GM18520 (cell line): ENCODE measurements around the gene KIAA0040.

ENCODE experiments used
- ATAC-seq: cut with Tn5 transposase; IDR thresholded peaks from one replicate; pipeline ENCODE4 v1.9.1; 2021; ENCODE audit not compliant: unreplicated experiment

Gene KIAA0040

GRCh38 chr1:175192630-175193526, at the start of gene KIAA0040:
KIAA0040 (minus strand) TSS chr1:175192776; CDS start chr1:175161013, 31,763 bp downstream.
- ATAC-seq, result peak; percentile 28

DNA sequence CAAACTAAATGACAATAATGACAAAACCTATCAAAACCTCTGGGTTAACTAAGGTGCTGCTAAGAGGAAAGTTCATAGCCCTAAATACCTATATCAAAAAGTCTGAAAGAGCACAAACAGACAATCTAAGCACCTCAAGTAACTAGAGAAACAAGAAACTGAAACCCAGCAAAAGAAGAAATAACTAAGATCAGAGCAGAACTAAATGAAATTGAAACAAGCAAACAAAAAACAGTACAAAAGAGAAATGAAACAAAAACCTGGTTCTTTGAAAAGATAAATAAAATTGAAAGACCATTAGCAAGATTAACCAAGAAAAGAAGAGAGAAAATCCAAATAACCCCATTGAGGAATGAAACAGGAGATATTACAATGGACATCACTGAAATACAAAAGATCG, 44.8 kb upstream of the KIAA0040 start:
- no peak for ATAC-seq

DNA sequence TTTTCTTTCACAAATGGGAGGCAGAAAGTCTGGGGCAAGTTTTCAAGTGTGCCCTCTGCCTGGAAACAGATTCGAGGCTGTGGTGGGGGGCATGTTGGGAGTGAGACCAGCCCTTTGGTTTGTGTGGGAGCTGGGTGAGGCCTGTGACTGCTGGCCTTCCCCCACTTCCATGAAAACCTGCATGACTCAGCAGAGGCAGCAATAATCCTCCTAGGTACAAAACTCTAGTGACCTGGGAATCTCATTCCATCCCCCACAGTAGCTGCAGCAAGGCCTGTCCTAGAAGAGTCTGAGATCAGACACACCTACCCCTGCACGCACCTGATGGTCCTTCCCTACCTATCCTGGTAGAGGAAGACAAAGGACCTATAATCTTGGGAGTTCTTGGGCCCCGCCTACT, 42.1 kb upstream of the KIAA0040 start:
- ATAC-seq, result no peak

DNA sequence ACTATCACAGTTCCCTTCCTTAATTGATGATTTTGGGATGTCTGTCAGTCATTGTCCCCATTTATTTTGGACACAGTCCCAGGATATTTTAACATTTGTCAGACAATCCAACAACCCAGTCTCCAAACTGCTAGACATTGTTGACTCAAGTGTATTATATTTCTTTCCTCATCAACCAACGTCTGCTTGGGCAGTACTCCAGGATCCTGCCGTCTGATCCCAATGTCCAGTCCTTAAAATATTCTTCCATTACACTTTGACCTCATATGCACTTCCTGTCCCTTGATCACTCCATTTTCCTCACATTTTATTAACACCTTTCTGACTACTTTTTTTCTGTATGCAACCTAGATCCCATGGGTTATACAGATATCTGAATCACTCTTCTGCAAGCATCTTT, 39.8 kb upstream of the KIAA0040 start:
- ATAC-seq, result no peak

- ATAC-seq, result peak; percentile 16
These were observed 33.2 kb upstream of the KIAA0040 start for GRCh38 chr1:175225805-175226129.

DNA sequence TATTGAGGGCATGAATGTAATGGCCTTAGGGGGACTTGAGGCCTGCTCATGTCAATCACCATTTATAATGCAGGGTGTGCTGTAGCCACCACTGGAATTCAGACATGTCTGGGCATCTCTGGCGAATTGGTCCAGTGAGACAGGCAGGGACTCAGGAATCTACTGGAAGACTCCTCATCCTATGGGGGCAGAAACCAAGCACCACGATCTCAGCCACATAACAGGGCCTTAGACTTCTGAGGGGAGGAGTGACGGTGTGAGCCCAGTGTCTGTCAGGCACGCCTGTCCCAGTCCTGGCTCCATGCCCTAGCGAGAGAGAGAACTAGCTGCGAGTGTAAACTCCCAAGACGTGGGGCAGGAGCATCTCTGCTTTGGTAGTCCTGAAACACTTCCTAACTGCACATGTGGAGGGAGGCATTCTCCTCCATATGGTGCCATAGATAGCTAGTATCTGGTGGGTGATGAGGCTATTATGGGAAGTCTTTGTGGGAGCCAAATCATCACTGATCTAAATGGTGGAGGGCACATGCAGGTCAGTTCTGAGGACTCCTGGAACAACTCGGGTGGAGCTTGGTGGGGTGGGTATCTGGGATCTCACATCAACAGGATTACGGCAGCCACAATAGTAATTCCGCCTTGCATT, 29.8 kb upstream of the KIAA0040 start:
- ATAC-seq, result no peak

- ATAC-seq, result no peak
These were observed 29.1 kb upstream of the KIAA0040 start for GRCh38 chr1:175221557-175222175.

DNA sequence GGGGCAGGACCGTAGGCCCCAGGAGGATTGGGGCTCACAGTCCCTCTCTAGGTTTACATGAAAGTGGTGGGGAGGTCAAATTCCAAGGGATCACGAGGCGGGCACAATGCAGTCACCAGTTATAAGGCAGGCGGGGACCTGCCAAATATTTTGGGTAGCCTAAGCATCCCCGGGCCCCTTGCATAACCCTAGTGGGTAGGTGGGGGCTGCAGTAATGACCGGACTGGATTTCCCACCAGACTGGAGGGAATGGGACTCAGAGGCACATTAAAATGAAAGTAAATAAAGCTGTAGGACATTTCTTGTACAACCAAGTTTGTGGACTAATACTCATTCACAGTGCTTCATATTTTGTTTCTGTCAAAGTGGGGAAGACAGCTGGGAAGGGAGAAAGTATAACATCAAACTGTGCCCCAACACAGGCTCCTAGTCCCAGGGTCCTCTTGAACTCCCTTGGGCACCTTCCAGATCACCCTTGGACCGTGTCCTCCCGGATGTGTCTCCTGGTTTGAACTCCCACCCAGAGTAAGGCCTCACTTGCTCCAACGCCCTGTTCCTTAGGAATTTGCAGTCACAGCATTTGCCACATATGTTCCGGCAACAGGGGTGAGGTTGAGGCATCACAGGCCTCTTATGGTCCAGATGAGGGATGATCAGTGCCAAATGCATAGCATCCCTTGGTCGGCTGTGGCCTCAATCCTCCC, 28.4 kb upstream of the KIAA0040 start:
- no peak for ATAC-seq

DNA sequence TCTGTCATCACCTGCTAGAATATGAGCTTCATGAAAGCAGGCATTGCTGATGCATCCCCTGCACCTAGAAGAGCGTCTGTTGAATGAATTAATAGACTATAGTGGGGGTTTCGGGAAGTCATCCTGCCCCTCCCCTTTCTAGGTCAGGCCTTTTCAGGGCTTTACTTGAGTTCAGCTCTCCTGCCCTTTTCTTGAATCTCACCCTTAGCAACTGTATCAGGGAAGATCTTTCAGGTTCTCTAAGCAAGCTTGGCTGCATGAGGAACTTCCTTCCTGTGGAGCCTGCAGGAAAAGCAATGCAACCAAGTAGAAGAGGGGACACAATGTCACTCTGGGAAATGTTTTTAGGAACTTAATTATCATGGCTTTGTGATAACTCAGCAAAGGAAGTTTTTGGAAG, 27.2 kb upstream of the KIAA0040 start:
- no peak for ATAC-seq

DNA sequence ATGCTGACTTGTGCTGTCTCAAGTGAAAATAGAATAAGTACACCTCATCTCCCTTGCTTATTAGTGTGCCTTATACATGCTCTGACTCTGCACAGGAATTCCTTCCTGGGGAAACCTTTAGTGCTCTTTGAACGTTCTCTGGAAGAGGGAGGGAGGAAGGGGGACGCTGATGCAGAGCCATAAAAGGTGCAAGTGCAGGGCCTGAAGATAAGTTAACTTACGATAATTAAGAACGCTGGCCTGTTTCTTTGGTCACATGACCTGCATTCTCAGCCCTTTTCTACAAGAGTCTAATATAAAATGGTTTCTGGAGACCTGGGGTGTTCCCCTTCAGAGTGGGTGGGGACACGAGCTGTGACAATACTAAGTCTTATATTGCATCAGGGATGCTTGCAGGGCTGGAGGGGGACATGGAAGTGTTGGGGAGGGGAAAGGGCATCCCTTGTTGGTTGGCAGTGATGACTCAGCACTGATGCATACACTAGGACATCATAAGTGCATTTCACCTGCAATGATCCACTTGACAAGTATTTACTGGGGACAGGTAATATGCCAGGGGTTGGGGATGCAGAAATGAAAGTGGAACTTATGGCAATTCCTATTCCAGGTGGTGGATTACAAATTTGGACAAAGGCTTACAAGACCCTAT, 26.3 kb upstream of the KIAA0040 start:
- no peak for ATAC-seq

GRCh38 chr1:175217721-175218531, 25.4 kb upstream of the KIAA0040 start:
- no peak for ATAC-seq

DNA sequence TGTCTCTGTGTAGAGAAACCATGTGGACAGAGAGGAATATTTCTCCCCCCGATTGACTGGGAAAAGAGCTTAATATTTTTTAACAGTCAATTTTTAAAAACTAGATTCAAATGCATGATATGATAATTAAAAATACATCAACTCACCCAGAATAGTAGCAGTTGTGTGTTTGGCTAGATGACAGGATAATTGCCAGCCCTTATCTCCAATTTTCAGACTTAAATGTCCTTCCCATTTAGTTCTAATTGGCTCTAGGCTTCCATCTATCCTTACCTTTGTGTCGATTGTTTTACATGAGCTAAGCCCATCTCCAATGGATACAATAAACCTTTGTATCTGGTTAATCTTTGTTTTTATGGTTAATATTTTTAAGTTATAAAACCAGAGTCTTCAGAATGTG, 23.9 kb upstream of the KIAA0040 start:
- no peak for ATAC-seq

DNA sequence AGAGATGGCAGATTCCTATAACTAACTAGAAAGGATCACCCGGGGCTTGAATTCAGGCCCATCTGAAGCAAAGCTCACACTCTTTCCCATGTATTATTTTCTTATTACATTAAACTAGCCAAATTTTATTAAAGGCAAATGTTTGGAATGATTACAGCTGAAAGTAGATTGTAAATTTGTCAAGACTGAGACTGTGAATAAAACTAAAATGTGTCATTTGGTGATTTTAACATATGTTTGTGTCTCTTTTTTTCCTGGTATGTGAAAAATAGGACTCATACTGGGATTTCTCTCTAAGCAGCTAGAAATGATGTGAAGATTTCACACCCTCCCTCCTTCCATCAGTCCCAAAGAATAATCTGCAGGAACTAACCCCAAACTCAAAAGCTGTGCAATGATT, 19.1 kb upstream of the KIAA0040 start:
- ATAC-seq, result no peak

DNA sequence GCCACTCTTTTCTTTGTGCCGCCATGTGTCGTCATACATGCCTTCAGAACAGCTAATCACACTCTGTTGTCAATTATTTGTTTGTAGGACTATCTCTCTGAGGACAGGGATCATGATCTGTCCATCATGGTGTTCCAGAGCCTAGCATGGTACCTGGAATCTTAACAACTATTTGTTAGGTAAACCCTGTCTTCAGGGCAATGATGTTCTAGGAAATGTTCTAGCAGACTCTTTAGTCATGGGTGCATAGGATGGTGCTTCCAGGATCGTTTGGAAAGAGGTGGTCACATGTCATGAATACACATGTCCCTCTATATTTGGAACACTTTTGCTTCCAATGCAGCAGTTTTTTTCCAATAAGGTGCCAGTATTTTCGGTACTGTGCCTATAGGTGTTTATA, 18.2 kb upstream of the KIAA0040 start:
- no peak for ATAC-seq

DNA sequence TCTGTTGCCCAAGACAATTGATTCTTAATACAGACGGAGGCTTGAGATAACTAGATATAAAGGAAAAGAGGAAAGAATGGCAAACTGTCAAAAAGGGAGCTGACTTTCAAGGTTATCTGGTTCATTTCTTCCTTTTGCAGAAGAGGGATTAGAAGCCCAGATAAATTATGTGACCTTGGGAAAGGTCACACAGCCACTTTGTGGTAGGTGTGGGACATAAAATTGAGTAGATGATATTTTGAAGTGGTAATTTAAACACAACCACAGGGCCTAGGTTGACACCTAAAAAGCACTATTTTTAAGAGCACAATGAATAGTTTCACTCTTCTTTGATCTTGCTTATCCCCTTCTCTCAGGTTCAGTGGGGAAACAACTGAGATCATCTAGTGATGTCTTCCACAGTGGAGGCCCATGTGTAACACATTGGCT, 16.9 kb upstream of the KIAA0040 start:
- no peak for ATAC-seq

GRCh38 chr1:175208773-175209492, 16.4 kb upstream of the KIAA0040 start:
- peak; percentile 68 for ATAC-seq

GRCh38 chr1:175207971-175208370, 15.4 kb upstream of the KIAA0040 start:
- ATAC-seq, result no peak

DNA sequence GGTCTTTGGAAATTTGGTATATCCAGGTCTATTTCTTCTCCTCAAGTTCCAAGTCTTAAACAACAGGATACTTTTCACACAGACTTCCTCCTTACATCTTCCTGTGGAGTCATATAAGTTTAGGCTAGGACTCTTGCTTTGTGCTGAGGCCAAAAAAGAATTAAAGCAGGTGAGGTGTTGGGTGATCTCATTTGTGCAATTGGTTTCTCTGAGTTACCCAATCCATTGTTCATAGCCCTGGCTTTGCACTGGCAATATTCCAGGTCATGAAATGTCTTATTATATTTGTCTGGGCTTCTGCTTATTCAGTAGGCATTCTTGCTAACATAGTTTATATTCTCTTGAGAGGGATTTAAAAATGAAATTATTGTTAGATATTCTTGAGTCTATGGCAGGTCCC, 14.1 kb upstream of the KIAA0040 start:
- ATAC-seq, result no peak

- ATAC-seq, result peak; percentile 67
These were observed 11.8 kb upstream of the KIAA0040 start for GRCh38 chr1:175204330-175204729.
